HG03025 (cell line): Measurements from ENCODE around the gene PKMYT1.
A peak's percentile ranks its signal among the peaks of the same experiment; 100 is the strongest.

ENCODE experiments used
- ATAC-seq: cut with Tn5 transposase; IDR thresholded peaks from one replicate; pipeline ENCODE4 v1.9.1; 2021; ENCODE audit warnings: mild to moderate bottlenecking, moderate library complexity; ENCODE audit not compliant: unreplicated experiment, low FRiP score

Gene PKMYT1

GRCh38 chr16:2975161-2975795, 5.0 kb downstream of the PKMYT1 start:
- no peak for ATAC-seq

GRCh38 chr16:2974319-2975056, 5.8 kb downstream of the PKMYT1 start:
- ATAC-seq = no peak

GRCh38 chr16:2973605-2974318, 6.5 kb downstream of the PKMYT1 start:
- ATAC-seq = no peak

GRCh38 chr16:2973093-2973492, 7.2 kb downstream of the PKMYT1 start:
- no peak for ATAC-seq

GRCh38 chr16:2971985-2972784, 8.1 kb downstream of the PKMYT1 start:
- ATAC-seq = no peak

GRCh38 chr16:2971134-2971984, 8.9 kb downstream of the PKMYT1 start:
- no peak for ATAC-seq

GRCh38 chr16:2970563-2970962, 9.7 kb downstream of the PKMYT1 start:
- no peak for ATAC-seq

GRCh38 chr16:2969545-2970521, 10.4 kb downstream of the PKMYT1 start:
- ATAC-seq = peak; percentile 15

- ATAC-seq = peak; percentile 58
Observed at GRCh38 chr16:2968738-2969544, 11.3 kb downstream of the PKMYT1 start, which contains the start of gene PAQR4. TSS of gene PAQR4 (plus strand) at chr16:2969348. CDS start at chr16:2969675, 327 bp downstream.

GRCh38 chr16:2968368-2968737, 11.9 kb downstream of the PKMYT1 start:
- no peak for ATAC-seq

- ATAC-seq = no peak
Observed at GRCh38 chr16:2967721-2968161, 12.5 kb downstream of the PKMYT1 start.

- ATAC-seq = no peak
Observed at GRCh38 chr16:2967211-2967631, 13.0 kb downstream of the PKMYT1 start.

- ATAC-seq = no peak
Observed at GRCh38 chr16:2966808-2967191, 13.4 kb downstream of the PKMYT1 start.

GRCh38 chr16:2966043-2966807, 14.0 kb downstream of the PKMYT1 start:
- no peak for ATAC-seq

- no peak for ATAC-seq
Observed at GRCh38 chr16:2964475-2965336, 15.5 kb downstream of the PKMYT1 start.
